ENCODE data around the gene BIRC2. TPM values are rescaled to one million over a fixed set of nuclear protein-coding genes. Genes with fewer than 3 reads are reported as not detected.

The BIRC2 gene
- polyA plus RNA-seq, 1 donor (not counting 4 experiments of a cell fraction or from before 2014, with no cell fraction given) = 53.8 TPM

GRCh38 chr11:102364991-102365390 lies 18.0 kb downstream of the BIRC2 start:
- no peak overlapping the region for H3K27ac ChIP-seq (ENCODE audit: control insufficient read depth, insufficient read depth, low read length)
- FAIRE-seq = no peak

GRCh38 chr11:102367364-102367763 lies 20.4 kb downstream of the BIRC2 start:
- no peak overlapping the region for H3K4me3 ChIP-seq (ENCODE audit: control insufficient read depth in 2 of 3, extremely low read depth in 1 of 3, insufficient read depth in 2 of 3, low read depth in 1 of 3, low read length in 3 of 3)
- no peaks in the 10 kb centered on the region for H4K20me1 ChIP-seq (ENCODE audit: control insufficient read depth, extremely low read depth, insufficient read depth, low read length)
- peaks cover 5% of the 10 kb centered on the region for H3K79me2 ChIP-seq (ENCODE audit: control insufficient read depth, insufficient read depth, low read length)
- FAIRE-seq (no peak), DNase-seq (ENCODE audit: low read depth, low spot score) (no peak)
- H3K27me3 ChIP-seq (ENCODE audit: control insufficient read depth, extremely low read depth, insufficient read depth, low read length) = no peaks in the 10 kb centered on the region
- dilution Hi-C loops (cut with MboI; ENCODE audit: extremely low pct_ligation_motif_present, low sequenced_read_pairs) = no loop called here
- no peaks in the 10 kb centered on the region for H3K4me1 ChIP-seq (ENCODE audit: control insufficient read depth, extremely low read depth, insufficient read depth, low read length)
- no peak overlapping the region for H3K27ac ChIP-seq (ENCODE audit: control insufficient read depth, insufficient read depth, low read length)
- no peaks in the 10 kb centered on the region for H3K9me3 ChIP-seq (ENCODE audit: control insufficient read depth, low read depth, low read length)
- no peak overlapping the region for H2AFZ ChIP-seq (ENCODE audit: control insufficient read depth, low read length)
- H3K36me3 ChIP-seq (ENCODE audit: control insufficient read depth in 2 of 2, extremely low read depth in 1 of 2, insufficient read depth in 2 of 2, low read length in 2 of 2) = peaks cover 13 to 18% of the 10 kb centered on the region in 2 experiments
- no peak overlapping the region for H3K4me2 ChIP-seq (ENCODE audit: control insufficient read depth, extremely low read depth, insufficient read depth, low read depth, low read length)
- H3K9ac ChIP-seq (ENCODE audit: control insufficient read depth, extremely low read depth, insufficient read depth, low read length) = no peak overlapping the region
- H3K9me1 ChIP-seq (ENCODE audit: control insufficient read depth, extremely low read depth, insufficient read depth, low read length) = no peaks in the 10 kb centered on the region
- TF ChIP-seq EZH2 (IDR thresholded peaks at IDR 0.05; ENCODE audit: low read length) = no peak
- TF ChIP-seq CTCF (optimal IDR thresholded peaks at IDR 0.05 in 1 of 3, IDR thresholded peaks at IDR 0.05 in 1 of 3, conservative IDR thresholded peaks at IDR 0.05 in 1 of 3; ENCODE audit: extremely low read depth in 1 of 3, insufficient read depth in 2 of 3, low read length in 3 of 3) = no peak

More at GRCh38 chr11:102364991-102365390, 18.0 kb downstream of the BIRC2 start:
- DNase-seq (ENCODE audit: low read depth, low spot score) = no peak
- Histone ChIP-seq H3K36me3 (ENCODE audit: control insufficient read depth in 2 of 2, extremely low read depth in 1 of 2, insufficient read depth in 2 of 2, low read length in 2 of 2) (peaks cover 19 to 33% of the 10 kb centered on the region in 2 experiments), H3K27me3 (ENCODE audit: control insufficient read depth, extremely low read depth, insufficient read depth, low read length) (no peaks in the 10 kb centered on the region), H3K4me1 (ENCODE audit: control insufficient read depth, extremely low read depth, insufficient read depth, low read length) (no peaks in the 10 kb centered on the region), H3K9me3 (ENCODE audit: control insufficient read depth, low read depth, low read length) (no peaks in the 10 kb centered on the region), H4K20me1 (ENCODE audit: control insufficient read depth, extremely low read depth, insufficient read depth, low read length) (no peaks in the 10 kb centered on the region), H3K4me3 (ENCODE audit: control insufficient read depth in 2 of 3, extremely low read depth in 1 of 3, insufficient read depth in 2 of 3, low read depth in 1 of 3, low read length in 3 of 3) (no peak overlapping the region), H3K79me2 (ENCODE audit: control insufficient read depth, insufficient read depth, low read length) (peaks cover 20% of the 10 kb centered on the region), H3K9ac (ENCODE audit: control insufficient read depth, extremely low read depth, insufficient read depth, low read length) (no peak overlapping the region), H3K4me2 (ENCODE audit: control insufficient read depth, extremely low read depth, insufficient read depth, low read depth, low read length) (no peak overlapping the region), H3K9me1 (ENCODE audit: control insufficient read depth, extremely low read depth, insufficient read depth, low read length) (no peaks in the 10 kb centered on the region), H2AFZ (ENCODE audit: control insufficient read depth, low read length) (no peak overlapping the region)
- TF ChIP-seq CTCF (optimal IDR thresholded peaks at IDR 0.05 in 1 of 3, IDR thresholded peaks at IDR 0.05 in 1 of 3, conservative IDR thresholded peaks at IDR 0.05 in 1 of 3; ENCODE audit: extremely low read depth in 1 of 3, insufficient read depth in 2 of 3, low read length in 3 of 3) (no peak), EZH2 (IDR thresholded peaks at IDR 0.05; ENCODE audit: low read length) (no peak)
- dilution Hi-C loops (cut with MboI; ENCODE audit: extremely low pct_ligation_motif_present, low sequenced_read_pairs) = no loop called here
